LNCAP (cell line): ENCODE data around the gene SEMA3D.

ENCODE experiments used
- TF ChIP-seq, protein P1 (sequence below): fragments of 450-650 bp; IDR thresholded peaks from 2 replicates; pipeline ENCODE4 v1.5.1; 2017; ENCODE audit warnings: mild to moderate bottlenecking

SEMA3D gene

DNA sequence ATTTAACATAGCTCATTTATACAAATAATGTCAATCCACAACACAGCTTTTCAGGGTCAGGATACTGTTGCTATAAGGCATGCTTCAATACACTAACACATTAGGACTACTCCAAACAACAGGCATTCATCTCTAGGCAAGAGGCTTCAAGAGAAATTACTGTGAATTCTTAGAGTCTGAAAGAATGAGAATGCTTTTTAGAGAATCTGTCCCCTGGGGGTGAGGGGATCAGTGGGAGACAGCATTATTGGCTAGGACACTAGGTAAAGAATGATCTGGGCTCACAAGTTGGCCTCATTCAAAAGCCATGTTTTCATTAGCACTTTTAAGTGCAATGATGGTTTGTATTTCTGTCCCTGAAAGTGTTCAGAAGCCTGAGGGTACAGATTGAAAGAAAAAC lies 132.6 kb downstream of the SEMA3D start:
- TF ChIP-seq, protein P1, sequence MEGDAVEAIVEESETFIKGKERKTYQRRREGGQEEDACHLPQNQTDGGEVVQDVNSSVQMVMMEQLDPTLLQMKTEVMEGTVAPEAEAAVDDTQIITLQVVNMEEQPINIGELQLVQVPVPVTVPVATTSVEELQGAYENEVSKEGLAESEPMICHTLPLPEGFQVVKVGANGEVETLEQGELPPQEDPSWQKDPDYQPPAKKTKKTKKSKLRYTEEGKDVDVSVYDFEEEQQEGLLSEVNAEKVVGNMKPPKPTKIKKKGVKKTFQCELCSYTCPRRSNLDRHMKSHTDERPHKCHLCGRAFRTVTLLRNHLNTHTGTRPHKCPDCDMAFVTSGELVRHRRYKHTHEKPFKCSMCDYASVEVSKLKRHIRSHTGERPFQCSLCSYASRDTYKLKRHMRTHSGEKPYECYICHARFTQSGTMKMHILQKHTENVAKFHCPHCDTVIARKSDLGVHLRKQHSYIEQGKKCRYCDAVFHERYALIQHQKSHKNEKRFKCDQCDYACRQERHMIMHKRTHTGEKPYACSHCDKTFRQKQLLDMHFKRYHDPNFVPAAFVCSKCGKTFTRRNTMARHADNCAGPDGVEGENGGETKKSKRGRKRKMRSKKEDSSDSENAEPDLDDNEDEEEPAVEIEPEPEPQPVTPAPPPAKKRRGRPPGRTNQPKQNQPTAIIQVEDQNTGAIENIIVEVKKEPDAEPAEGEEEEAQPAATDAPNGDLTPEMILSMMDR, result no peak

DNA sequence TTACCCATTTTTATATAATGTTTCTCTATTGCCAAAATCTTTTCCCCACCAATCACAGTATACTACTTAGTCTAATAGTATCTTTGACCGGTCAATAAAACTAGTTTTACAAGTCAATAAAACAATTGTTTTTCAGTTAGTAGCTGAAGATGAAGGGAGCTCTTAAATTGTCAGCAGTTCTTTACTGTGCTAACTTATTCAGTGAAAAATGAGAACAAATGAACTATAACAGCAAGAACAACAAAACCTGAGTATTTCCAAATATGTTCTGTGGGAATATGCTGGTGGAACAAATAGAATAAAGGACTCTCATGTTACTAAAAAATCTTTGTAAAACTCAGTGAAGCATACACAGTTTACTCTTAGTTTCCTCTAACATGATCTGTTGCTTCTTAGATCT lies 134.0 kb downstream of the SEMA3D start:
- TF ChIP-seq, protein P1, result no peak

DNA sequence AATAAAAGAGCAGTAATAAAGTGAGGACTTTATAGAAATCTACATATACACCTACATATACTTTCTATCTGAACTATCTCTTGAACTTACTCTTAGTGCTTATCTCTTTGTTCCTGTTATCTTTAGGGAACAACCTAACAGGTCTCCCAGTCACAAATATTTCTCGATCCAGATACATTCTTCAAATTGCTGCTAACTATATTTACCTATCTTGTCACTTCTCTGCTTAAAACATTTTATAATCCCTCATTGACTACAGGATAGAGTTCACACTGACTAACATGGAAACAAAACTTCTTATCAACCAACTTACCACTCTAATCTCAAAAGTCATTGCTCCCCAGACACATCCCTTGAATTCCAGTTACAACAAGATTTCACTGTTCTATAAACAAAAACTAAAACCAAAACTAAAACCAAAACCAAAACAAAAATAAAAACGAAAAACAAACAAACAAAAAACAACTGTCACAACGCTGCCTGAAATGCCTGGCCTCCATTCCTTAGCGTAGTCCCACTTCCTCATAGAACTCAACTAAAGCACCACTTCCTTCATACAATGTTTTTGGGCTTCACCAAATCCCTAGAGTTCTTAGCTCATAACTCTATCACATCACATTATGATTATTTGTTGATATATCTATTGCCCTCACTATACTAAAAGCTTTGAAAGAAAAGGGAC lies 134.7 kb downstream of the SEMA3D start:
- TF ChIP-seq, protein P1, result no peak

DNA sequence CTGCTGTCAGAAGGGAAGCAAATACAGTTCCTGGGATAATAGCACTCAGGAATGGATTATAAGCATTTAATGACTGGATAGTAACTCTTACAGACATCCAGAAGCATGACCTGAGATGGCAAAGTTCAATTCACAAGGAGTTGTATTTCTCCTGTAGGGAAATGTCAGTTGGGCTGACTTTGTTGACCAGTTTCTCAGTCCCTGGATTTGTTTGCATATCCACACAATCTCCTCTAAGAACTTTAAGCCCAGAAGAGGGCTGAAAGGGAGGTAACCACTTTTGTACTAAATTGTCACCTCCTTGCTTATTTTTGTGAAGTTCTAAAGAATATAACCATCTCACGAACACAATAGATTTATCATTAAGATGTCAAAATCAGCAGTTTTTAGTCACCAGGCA lies 140.3 kb downstream of the SEMA3D start:
- TF ChIP-seq, protein P1, result no peak

DNA sequence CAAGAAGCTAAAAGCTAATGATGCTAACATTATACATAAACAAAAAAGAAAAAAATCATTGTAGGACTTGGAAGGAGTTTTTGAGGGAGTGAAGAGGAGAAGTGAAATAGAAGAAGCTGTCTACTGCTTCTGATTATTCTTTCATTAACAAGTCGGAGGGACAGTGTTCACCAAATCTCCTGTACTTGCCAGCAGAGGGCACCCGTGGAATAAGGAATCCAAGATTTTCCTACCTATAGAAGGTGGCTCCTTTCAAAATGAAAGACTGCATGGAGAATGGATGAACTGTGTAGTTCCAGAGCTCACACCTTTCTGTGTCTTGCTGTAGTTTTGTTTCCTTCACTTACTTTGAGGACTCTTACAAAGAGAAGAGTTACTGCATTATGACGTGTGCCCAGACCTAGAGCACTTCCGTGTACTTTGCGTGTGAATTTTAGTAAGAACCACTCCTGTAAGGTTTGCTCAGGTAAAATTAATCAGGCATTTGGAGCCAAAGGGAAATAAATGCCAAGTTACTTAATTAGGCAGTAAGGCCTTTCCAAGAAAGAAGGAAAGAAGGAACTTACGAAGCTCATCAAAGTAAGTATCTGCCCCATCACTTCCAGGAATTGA lies 145.1 kb downstream of the SEMA3D start:
- TF ChIP-seq, protein P1, result peak; percentile 78

DNA sequence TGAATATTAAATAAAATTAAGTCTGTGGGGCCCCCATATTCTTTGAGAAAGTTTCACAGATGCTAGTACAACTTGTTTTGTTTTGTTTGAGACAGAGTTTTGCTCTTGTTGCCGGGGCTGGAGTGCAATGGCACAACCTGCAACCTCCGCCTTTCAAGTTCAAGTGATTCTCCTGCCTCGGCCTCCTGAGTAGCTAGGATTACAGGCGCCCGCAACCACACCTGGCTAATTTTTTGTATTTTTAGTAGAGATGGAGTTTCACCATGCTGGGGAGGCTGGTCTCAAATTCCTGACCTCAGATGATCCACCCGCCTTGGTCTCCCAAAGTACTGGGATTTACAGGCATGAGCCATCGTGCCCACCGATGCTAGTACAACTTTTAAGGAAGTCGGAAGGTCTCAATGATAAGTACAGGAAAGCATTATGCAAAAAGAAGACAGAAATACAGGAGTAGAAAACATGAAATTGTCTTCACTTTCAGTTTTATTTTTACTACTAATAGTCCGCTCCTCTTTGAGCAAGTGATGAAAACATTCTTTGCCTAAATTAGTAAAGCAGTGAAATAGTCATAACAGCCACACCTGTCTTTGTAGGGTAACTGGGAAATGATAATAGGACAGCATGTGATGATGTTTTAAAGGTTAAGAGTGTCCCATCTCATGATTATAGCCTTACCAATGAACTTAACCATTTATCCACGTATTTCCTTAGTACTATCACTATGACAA lies 147.5 kb downstream of the SEMA3D start:
- TF ChIP-seq, protein P1, result no peak

DNA sequence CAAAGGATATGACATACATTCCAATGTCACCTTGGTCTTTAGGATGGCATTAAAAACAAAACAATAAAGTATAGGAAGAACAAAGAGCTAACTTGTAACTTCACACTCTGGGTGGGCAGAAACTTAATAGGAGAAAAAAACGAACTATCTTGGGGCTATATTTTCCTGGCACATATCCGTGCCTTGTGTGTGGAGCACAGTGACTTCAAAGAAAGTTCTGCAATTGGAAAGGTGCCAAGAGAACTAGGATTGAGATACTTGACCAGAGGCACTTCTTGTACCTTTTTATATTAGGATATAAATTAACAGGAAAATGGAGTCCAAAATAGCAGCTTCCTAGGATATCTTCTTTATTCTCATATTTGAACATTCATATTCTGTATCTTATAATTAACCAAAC lies 148.4 kb downstream of the SEMA3D start:
- TF ChIP-seq, protein P1, result no peak
